ENCODE results near the gene SLC2A6.
A peak's percentile ranks its signal among the peaks of the same experiment; 100 is the strongest.

SLC2A6 gene, protein sequence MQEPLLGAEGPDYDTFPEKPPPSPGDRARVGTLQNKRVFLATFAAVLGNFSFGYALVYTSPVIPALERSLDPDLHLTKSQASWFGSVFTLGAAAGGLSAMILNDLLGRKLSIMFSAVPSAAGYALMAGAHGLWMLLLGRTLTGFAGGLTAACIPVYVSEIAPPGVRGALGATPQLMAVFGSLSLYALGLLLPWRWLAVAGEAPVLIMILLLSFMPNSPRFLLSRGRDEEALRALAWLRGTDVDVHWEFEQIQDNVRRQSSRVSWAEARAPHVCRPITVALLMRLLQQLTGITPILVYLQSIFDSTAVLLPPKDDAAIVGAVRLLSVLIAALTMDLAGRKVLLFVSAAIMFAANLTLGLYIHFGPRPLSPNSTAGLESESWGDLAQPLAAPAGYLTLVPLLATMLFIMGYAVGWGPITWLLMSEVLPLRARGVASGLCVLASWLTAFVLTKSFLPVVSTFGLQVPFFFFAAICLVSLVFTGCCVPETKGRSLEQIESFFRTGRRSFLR

GRCh38 chr9:133478851-133479711, at the start of gene SLC2A6:
Gene SLC2A6, minus strand, starts transcription at chr9:133479099. Its CDS starts 40 bp downstream, at chr9:133479059.
- peak; percentile 86 for DNase-seq

DNA sequence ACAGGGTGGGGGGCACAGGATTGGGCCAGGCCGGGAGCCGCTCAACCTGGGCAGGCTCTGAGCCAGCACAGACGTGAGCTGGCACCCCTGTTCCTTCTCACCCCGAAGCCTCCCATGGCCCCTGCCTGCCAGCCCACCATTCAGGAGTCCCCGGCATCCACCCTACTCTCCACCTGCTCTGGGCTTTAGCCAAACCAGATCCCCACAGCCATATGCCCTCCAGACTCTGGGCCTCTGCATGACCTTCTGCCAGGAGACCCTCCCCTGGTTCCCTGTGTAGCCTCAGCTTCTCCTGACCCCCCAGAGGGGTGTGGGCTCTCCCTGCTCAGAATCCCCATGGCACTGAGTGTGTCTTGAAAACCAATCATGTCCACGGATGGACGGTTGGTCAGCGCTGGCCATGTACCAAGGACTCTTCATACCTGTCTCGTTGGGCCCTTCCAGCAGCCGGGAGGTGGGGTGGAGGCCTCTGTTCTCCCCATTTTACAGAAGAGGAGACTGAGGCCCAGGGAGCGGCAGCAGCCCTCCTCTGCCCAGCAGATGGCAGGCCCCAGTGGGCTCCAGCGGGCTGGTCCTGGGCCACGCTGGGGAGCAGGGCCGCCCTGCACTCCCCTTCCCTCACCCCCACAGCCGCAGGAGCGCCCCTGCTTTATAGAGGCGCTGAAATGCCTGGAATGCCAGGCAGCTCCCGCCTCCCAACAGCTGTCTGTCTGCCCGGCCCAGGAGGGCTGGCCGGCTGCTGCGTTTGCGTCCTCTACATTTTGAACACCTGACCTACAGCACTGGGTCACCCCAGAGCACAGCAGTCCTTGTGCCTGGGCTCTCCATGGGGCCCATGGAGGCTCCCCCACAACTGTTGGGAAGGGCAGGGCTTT, 49.3 kb upstream of the SLC2A6 start:
- no peak for DNase-seq

DNA sequence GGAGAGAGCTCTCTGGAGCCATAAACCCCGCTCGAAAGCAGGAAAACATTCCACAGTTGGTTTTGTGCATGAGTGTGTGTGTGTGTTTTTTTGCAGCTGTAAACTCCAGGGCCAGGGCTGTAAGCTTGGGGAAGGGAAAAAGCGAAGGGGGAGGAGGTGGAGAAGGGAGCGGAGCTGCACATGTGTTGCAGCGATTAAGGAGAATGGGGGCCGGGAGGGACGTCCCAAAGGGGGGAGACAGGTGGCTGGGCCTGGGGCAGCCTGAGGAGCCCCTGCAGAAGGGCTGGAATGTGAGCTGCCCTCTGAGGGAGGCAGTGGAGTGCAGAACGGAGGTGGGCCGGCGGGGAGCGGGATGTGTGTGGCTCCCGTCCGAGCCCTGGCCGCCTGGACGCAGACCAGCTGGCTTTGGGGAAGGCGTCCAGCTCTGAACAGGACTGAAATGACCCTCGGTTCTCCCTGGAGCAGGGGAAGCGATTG, 48.6 kb upstream of the SLC2A6 start:
- DNase-seq: no peak

GRCh38 chr9:133526721-133527321, 47.9 kb upstream of the SLC2A6 start:
- no peak for DNase-seq

- DNase-seq: no peak
Measured at GRCh38 chr9:133525677-133526076, 46.8 kb upstream of the SLC2A6 start.

DNA sequence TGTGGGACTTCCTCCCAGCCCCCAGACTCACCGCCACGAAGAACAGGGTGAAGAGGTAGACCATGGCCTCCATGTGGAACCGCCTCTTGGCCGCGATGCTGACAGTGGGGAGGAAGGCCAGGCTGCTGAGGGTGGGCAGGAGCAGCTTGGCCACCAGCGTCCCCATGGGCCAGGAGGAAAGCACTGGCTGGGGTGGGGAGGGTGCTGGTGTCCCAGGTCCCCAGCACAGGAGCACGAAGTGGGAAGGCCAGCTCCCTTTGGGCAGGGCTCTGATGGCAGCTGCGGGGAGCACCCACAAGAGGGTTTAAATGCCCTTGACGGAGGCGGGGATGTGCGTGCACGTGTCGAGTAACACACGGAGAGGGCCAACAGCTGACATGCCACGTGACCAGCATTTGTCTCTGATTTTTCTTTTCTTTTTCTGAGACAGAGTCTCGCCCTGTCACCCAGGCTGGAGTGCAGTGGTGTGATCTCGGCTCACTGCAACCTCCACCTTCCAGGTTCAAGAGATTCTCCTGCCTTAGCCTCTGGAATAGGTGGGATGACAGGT, 45.9 kb upstream of the SLC2A6 start, which contains the start of gene MYMK:
Gene MYMK, minus strand, starts transcription at position 281 of the 550 bp plus-strand sequence. Its CDS starts 115 bp downstream, at position 166.
- DNase-seq: no peak

- DNase-seq: no peak
Measured at GRCh38 chr9:133524146-133524545, 45.2 kb upstream of the SLC2A6 start.

DNA sequence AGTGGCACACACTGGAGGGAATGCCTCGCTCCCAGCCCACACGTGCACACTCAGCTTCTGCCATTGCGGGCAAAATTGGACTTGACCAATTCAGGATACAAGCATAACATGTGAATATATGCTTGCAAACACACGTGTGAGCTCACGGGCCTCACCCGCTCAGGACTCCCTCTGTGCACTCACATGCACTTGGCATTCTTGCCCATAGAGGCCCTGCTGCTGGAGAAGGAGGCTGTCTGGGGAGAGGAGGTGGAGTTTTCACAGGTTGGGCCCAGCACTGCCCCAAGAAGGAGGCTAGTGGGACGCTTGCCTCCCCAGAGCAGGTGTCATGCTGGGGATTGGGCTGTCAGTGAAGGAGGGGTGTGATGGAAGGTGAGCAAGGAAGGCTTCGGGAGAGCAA, 44.2 kb upstream of the SLC2A6 start:
- DNase-seq: no peak

DNA sequence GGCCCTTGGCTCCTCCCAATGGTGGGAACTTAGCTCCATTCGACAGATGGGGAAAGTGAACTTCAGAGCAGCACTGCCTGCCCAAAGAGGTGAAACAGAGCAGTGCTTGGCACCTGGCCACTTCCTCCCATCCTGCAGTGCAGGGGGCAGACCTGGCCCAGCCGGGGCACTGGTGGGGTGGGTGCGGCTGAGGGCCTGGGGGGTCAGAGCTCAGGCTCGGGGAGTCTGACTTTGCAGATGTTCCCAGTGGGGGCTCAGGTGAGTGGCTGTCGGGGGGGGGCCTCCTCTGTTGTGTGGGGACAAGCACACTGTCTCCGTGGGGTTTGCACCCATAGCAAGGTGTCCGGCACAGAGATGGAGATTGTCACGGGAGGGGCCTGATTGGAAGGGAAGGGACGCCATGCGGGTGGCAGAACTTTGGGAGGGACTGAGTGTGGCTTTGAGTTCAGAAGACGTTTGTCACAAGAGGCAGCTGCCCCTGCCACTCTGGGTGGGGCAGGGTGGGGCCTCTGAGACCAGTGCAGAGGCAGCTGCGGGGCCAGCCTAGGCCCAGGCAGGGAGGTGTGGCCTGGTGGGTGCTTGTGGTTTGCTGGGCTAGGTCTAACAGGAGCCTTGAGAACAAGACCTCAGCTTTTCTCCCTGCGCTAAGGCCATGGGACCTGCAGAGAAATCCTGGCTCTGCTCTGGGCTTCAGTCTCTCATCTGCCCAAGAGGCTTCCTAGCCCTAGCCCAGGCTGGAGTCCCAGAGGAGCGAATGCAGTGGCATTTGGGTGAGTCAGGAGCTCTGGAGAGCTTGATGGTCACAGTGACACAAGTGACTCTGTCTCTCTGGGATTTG, 43.4 kb upstream of the SLC2A6 start:
- DNase-seq: no peak

- no peak for DNase-seq
Measured at GRCh38 chr9:133521122-133522072, 42.5 kb upstream of the SLC2A6 start.

DNA sequence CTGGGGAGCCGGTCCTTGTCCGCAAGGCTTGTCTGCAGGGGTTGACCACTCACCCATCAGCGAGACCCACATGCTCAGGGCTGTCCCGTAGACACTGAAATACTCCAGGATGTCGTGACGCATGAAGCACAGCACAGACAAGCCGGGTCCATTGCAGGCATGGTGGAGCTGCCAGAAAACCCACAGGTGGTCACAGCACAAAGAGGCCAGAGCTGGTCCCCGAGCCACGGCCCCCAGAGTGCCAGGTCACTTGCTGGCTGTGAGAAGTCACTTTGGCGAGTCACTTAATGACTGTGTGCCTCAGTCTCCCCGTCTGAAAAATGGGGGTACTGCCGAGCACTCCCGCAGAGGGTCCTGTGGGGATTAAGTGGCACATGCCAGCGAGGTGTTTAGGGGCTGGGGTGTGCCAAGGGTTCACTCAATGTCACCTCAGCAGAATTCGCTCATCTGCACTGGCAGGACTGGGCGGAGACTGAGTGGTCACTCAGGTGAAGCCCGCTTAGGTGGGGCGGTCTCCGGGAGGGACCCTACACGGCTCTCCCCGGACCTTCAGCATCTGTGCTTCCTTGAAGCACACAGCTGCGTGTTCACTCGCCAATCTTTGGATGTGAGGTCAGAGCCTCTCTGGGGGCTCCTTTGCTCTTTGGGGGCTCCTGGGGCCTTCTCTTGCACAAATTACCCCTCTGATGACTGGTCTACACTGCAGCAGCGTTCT, 41.4 kb upstream of the SLC2A6 start:
- DNase-seq: no peak

- DNase-seq: no peak
Measured at GRCh38 chr9:133519693-133520092, 40.8 kb upstream of the SLC2A6 start.

DNA sequence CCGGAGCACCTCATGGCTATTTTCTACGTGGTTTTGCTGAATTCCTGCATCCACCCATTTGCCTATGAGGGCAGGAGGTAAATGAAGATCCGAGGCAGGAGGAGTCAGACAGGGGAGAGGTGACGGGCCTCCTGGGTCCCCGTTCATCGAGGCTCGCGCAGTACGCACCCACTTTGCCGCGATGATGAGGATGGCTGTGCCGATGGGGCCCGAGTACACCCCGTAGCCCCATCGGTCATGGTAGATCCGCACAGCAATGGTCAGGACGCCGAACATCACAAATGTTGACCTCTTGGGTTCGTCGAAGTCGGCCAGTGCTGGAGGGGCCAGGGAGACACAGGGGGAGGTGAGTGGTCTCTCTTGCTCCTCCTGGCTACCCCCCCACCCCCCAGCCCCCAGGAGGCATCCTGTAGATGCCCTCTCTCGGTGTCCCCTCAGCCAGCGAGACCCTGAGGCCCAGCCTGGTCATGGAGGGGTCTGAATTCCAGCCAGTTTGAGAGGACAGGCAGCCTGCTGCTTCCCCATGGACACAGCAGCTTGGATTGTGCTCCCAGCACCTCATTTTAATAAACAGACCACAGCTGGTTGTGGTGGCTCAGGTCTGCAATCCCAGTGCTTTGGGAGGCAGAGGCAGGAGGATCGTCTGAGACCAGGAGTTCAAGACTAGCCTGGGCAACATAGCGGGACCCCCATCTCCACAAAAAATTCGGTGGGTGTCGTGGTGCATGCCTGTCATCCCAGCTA, 40.0 kb upstream of the SLC2A6 start:
- no peak for DNase-seq

DNA sequence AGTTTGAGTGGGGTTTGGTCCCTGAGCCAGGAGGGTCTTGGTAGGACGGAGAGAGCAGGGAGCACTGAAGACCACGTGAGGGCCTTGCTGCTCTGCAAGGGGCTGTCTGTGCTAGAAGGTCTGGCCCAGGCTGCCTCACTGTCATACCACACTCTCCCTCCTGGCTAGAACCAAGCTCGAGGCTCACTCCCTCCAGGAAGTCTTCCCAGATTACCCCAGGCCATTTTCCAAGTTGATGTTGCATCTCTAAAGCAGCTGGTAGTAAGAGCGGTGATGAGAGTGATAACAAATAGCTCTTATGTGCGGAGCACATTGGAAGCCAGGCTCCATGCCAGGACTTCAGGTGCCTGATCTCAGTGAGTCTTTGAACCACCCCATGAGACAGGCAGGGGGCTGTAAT, 39.3 kb upstream of the SLC2A6 start:
- DNase-seq: no peak

DNA sequence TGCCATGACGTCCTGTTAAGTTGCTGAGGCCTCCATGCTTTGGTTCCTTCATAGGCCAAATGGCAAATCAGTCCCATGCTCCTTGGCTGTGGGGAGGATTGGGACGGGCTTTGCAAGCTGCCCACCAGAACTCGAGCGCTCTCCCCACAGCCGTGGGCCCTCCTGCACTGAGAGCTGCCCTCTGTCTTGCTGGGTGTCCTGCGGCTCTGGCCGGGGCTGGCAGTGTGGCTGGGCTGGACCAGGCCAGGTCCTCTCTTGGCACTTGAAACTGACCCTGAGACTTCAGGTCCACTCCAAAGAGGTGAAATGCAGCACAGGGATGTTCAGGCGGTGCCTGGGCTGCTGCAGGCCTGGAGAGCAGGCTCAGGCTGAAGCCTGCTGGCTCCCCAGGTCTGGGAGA, 38.8 kb upstream of the SLC2A6 start:
- no peak for DNase-seq

DNA sequence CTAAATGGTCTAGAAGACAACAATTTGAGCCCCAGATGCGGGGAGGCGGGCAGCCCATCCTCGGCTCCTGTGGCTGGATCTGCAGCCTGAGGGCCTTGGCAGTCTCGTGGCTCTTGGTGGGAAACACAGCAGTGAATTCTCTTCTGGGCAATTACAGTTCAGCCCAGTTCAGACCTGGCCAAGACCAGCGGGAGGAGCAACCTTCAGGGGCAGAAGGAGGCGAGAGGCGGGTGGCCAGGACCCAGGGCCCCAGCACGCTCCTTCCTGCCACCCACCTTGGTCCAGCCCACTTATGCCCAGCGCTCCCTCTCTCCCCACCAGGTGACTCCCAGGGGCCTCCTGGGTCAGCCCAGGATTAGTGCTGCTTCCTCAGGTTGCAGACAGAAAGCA, 38.1 kb upstream of the SLC2A6 start:
- DNase-seq: no peak

- DNase-seq: no peak
Measured at GRCh38 chr9:133516256-133516960, 37.5 kb upstream of the SLC2A6 start.

Data from CD4-positive, alpha-beta T cell treated with Interleukin-15 for 1 hour (primary cell).